GM21528 (cell line): Measurements from ENCODE around the gene PCSK4.
"Not testable (repeated sequence)": the region's sequence is repeated elsewhere in the genome, so short reads cannot be mapped to it uniquely, and the experiment has no call there.

ENCODE experiments used
- ATAC-seq: cut with Tn5 transposase; IDR thresholded peaks from one replicate; pipeline ENCODE4 v1.9.1; 2021; ENCODE audit warnings: mild to moderate bottlenecking, moderate library complexity; ENCODE audit not compliant: unreplicated experiment, low FRiP score

The PCSK4 gene

GRCh38 chr19:1522838-1523237 lies 32.7 kb upstream of the PCSK4 start:
- no peak for ATAC-seq

- ATAC-seq = no peak
Observed at GRCh38 chr19:1522061-1522460, 31.9 kb upstream of the PCSK4 start.

GRCh38 chr19:1521636-1522035 lies 31.5 kb upstream of the PCSK4 start:
- ATAC-seq = no peak

- no peak for ATAC-seq
Observed at GRCh38 chr19:1520203-1520780, 30.1 kb upstream of the PCSK4 start.

- ATAC-seq = not testable (repeated sequence)
Observed at GRCh38 chr19:1519802-1520201, 29.7 kb upstream of the PCSK4 start.

GRCh38 chr19:1518471-1518870 lies 28.3 kb upstream of the PCSK4 start:
- ATAC-seq = no peak

GRCh38 chr19:1516395-1516753 lies 26.2 kb upstream of the PCSK4 start:
- ATAC-seq = no peak

- ATAC-seq = no peak
Observed at GRCh38 chr19:1514986-1515721, 25.0 kb upstream of the PCSK4 start.

- no peak for ATAC-seq
Observed at GRCh38 chr19:1514295-1514661, 24.1 kb upstream of the PCSK4 start.

GRCh38 chr19:1513499-1514294 lies 23.5 kb upstream of the PCSK4 start:
- no peak for ATAC-seq

GRCh38 chr19:1512671-1513498 lies 22.7 kb upstream of the PCSK4 start, which contains the start of gene ADAMTSL5:
Gene ADAMTSL5, minus strand, starts transcription at chr19:1513019. Its CDS starts 2,076 bp downstream, at chr19:1510943.
- no peak for ATAC-seq

GRCh38 chr19:1511318-1512317 lies 21.5 kb upstream of the PCSK4 start:
- ATAC-seq = no peak

GRCh38 chr19:1510807-1511206 lies 20.7 kb upstream of the PCSK4 start:
- ATAC-seq = no peak

GRCh38 chr19:1510442-1510806 lies 20.3 kb upstream of the PCSK4 start:
- ATAC-seq = no peak

- ATAC-seq = no peak
Observed at GRCh38 chr19:1509602-1510441, 19.7 kb upstream of the PCSK4 start.

- no peak for ATAC-seq
Observed at GRCh38 chr19:1508507-1508856, 18.3 kb upstream of the PCSK4 start.

- no peak for ATAC-seq
Observed at GRCh38 chr19:1507763-1508506, 17.8 kb upstream of the PCSK4 start.

GRCh38 chr19:1507192-1507660 lies 17.1 kb upstream of the PCSK4 start:
- no peak for ATAC-seq
